ENCODE results near the gene BEST2.
A peak's percentile ranks its signal among the peaks of the same experiment; 100 is the strongest.
"Not testable (repeated sequence)": the region's sequence is repeated elsewhere in the genome, so short reads cannot be mapped to it uniquely, and the experiment has no call there.

The BEST2 gene

DNA sequence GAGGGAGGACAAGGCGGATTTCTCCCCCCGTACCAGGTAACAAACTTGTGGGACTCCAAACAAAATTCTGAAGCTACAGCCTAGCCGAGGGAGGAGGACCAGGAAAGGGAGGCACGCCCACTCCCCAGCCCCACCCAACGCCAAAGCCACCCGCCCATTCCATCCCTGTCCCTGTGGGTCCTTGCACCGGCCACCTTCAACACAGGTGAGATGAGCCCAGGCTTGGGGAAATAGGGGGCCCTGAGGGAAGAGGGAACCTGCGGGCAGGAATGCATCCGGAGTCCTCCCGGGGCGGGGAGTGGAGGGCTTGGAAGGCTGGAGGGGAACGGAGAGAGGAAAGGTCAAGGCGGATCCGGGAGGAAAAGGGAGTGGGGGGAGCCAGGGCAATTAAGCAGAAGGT is at the start of gene BEST2:
TSS of gene BEST2 (plus strand) at position 157 of the 400 bp plus-strand sequence. CDS start 802 bp downstream, outside the sequence.
- no peak for DNase-seq

- DNase-seq: peak; percentile 67
Measured at GRCh38 chr19:12703046-12703445, 48.5 kb upstream of the BEST2 start.

GRCh38 chr19:12705169-12705568 is 46.4 kb upstream of the BEST2 start:
- no peak for DNase-seq

DNA sequence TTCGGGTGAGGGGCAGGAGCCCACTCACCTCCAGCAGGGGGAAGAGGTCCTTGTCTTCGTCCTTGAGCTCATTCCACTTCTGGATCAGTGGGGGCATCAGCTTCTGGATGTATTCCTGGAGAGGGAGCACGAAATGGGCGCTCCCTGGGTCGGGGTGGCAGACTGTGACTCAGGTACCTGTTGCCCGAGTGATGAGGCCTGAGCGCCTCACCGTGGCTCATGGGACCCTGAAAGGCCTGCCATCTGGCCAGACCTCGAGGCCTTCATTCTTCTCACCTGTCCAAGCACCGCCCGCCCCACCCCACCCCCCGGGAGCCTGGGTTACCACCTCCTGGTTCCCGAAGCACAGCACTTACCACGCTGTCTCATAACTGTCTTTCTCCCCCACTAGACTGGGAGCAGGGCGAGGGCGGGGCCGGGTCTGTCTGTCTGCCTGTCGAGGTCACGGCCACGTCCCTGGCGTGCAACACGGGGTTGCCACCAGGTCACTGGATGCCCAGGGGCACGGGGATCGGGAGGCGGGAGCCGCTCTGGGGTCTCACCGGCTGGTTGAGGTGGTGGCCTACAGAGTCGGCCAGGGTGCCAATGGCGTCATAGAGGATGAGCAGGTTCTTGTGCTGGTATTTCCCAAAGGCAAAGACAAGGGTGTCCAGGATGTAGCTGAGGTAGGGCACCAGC is 45.8 kb upstream of the BEST2 start:
- DNase-seq: no peak

DNA sequence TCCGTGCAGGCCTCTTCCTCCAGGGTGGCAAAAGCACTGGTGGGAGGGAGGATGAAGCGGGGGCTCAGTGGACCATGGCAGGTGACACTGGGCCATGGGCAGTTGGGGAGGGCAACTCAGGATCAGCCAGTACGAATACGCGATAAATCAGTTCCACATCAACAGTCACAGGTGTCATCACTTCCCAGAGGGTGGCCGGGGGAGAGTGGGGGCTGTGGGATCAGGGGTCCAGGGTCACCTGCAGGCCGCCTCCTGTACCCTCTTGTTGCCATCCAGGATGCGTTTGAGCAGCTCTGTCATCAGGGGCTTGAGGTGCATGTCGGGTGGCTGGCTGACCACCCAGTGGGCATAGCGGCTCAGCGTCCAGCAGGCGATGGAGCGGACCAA is 45.3 kb upstream of the BEST2 start:
- no peak for DNase-seq

DNA sequence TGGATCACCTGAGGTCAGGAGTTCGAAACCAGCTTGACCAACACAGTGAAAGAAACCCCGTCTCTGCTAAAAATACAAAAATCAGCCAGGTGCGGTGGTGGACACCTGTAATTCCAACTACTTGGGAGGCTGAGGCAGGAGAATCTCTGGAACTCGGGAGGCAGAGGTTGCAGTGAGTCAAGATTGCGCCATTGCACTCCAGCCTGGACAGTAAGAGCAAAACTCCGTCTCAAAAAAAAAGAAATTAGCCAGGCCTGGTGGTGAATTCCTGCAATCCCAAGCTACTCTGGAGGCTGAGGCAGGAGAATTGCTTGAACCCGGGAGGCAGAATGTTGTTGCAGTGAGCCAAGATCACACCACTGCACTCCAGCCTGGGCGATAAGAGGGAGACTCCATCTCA is 43.0 kb upstream of the BEST2 start:
- no peak for DNase-seq

DNA sequence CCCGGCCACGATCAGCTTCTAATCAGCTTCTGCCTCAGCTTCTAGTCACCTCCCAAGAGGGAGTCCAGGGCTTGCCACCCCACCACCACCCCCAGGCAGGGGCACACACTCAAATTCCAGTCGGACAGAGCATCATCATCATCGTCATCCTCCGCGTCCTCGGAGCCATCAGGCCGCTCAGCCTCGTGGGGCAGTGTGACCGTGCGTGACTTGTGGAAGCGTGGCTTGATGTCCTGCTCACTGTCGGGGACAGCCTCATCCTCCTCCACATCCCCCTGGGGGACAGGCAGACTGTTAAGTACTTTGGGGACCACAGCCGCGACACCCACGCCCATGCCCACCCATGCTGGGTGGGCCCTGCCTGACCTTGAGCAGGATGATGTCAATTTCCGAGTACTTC is 40.4 kb upstream of the BEST2 start:
- no peak for DNase-seq

GRCh38 chr19:12712077-12712476 is 39.5 kb upstream of the BEST2 start:
- DNase-seq: peak; percentile 50

DNA sequence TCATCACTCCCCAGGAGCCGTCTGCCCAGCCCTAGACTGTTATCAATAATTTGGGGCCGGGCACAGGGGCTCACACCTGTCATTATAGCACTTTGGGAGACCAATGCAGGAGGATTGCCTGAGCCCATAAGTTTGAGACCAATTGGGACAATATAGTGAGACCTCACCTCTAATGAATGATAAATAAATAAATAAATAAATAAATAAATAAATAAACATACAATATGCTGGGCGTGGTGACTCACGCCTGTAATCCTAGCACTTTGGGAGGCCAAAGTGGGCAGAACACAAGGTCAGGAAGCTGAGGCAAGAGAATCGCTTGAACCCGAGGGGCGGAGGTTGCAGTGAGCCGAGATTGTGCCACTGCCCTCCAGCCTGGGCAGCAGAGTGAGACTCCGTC is 38.3 kb upstream of the BEST2 start:
- not testable (repeated sequence) for DNase-seq

DNA sequence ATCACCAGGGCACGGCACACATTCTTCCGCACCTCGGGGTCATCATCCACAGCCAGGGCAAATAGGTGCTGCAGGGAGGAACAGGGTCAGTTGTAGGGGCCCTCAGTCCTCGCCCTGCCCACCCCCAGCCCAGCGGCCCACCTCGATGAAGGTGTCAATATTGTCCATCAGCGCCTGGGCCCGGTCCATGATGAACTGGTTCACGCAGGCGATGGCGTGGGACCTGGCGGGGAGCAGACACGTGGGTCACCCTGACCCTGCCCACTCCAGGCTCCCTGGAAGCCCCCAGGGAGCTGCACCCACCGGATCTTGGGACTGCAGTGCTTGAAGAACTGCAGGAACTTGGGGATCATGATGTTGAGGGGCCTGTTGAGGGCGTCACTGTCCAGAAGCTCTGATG is 36.5 kb upstream of the BEST2 start:
- no peak for DNase-seq

DNA sequence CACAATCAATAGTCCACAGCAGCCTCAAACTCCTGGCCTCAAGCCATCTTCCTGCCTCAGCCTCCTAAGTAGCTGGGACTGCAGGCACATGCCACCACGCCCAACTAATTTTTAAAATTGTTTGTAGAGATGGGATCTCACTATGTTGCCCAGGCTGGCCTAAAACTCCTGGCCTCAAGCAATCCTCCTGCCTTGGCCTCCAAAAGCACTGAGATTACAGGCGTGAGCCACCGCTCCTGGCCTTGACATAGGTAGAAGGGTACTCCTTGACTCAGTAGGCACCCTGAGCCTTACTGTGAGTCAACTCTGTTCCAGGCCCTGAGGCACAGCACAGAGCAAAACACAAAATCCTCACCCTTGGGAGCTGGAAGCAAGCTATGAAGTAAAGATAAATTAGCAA is 35.7 kb upstream of the BEST2 start:
- no peak for DNase-seq

- DNase-seq: no peak
Measured at GRCh38 chr19:12720296-12720695, 31.3 kb upstream of the BEST2 start.

DNA sequence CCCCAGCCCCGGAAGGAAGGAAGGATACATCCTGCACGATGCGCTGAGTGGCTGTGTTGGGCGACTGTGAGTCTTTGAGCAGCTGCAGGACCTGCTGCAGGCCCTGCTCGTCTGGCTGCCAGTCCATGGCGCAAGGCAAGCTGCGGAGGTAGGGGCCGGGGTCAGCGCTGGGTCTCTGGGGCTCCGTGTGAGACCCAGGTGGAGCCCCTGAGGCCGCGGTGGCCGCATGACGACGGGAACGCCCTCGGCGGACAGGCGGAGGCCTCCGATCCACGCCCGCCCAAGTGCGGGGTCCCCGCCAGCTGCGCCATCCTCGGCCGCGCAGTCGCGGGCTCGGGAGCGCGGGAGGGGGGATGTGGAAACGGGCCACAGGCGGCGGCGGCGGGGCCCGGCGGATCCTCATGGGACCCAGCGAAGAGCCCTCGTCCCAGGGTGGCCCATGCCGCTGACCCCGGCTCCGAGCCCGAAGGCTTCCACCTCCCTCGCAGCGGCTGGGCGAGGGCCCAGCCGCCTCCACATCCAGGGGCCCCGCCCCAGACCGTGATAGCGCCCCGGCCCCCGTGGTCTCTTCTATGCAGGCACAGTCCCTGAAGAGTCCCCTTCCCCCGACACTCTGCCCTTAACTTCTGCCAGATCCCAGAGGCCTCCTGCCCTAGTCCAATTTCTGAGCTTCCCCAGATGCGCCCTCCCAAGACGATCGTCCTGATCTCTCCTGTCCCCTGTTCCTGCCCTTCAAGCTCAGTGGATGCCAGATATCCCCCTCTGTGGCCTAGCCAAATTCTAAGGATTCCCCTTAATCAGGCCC is 30.5 kb upstream of the BEST2 start:
- peak; percentile 37 for DNase-seq

GRCh38 chr19:12721656-12722565 is 29.7 kb upstream of the BEST2 start:
- DNase-seq: peak; percentile 74

DNA sequence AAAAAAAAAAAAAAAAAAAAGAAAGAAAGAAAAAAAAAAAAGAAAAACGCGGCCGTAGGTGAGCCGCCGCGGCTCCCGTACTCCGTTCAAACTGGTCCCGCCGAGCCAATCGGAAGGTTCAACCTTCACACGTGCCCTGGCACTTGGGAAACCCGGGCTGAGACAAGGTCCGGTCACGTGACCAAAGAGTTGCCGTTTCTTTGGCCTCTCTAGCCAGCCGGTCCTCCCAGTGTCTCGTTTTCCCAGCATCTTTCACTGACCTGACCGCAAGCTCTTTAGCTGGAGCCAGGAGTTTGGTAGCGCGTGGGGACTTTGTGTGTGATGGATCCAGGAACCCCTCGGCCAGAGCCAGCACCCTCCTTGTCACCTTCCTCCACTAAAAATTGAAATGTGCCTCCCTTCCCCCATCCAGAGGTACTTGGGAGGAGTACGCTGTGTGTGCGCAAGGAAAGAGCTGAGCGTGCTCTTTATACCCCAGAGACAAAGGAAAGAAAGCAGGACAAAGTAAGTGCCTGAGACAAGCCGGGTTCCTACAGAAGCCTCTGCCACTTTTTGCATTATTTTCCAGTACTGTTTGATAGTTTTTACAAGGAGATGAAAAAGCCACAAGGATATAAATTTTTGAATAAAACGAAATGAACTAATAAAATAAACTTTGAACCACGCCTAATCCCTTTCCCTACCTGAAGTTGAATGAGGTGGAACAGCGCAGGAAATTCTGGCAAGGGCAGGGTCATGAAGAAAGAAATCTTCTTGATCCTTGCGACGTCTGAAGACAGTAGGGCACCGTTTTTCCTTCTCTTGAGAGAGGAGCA is 28.8 kb upstream of the BEST2 start:
- DNase-seq: peak; percentile 94

DNA sequence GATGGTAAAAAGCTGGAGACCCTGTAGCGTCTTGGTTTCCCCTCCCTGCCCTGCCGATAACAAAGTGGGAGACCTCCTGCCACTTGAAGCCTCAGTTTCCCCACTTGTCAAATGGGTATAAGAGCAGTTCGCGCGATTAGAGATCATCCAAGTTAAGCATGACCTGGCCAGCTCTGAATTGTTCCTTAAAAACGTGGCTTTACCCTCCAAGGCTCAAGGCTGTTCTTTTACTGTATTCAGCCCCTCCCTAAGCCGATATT is 28.3 kb upstream of the BEST2 start:
- DNase-seq: peak; percentile 34

GRCh38 chr19:12723641-12724426 is 27.8 kb upstream of the BEST2 start, which contains the start of gene TNPO2:
Gene TNPO2, minus strand, starts transcription at chr19:12723932. Its CDS starts 2,955 bp downstream, at chr19:12720977.
- peak; percentile 86 for DNase-seq

GRCh38 chr19:12725612-12726011 is 26.0 kb upstream of the BEST2 start:
- DNase-seq: not testable (repeated sequence)

DNA sequence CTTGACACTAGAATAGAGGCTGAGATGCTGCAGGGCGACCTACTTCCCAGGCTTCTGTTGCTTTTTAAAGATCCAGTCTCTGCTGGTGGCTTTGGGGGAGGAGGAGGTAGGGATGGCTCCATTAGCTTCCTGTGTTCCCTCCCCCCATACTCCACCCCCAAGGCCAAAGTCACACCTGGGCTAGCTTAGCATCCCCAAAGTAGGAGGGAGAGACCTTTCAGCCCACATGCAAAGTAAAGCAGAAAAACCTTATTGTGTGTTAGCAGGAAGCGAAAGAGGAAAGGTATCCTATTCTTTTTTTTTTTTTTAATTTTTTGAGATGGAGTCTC is 24.6 kb upstream of the BEST2 start:
- DNase-seq: no peak

- DNase-seq: no peak
Measured at GRCh38 chr19:12727745-12728433, 23.7 kb upstream of the BEST2 start.

- no peak for DNase-seq
Measured at GRCh38 chr19:12730064-12730463, 21.5 kb upstream of the BEST2 start.
